ENCODE results near the gene AP1M1. TPM values are rescaled to one million over a fixed set of nuclear protein-coding genes. Genes with fewer than 3 reads are reported as not detected.
A peak's percentile ranks its signal among the peaks of the same experiment; 100 is the strongest.

The AP1M1 gene
- total and polyA plus RNA-seq, 2 of the 4 experiments (the other 2 are of a cell fraction) = 85.1 to 99.1 TPM

GRCh38 chr19:16160943-16161560 is 36.7 kb upstream of the AP1M1 start (continued):
- TF ChIP-seq MXI1 (IDR thresholded peaks at IDR 0.05; ENCODE audit: borderline replicate concordance, low read depth, low read length) = no peak

- Histone ChIP-seq H4K20me1 (ENCODE audit: insufficient read depth, low read length) (no peaks in the 10 kb centered on the region), H3K14ac (replicated peaks; ENCODE audit: low read depth, low read length) (no peak overlapping the region), H3K9ac (ENCODE audit: low read depth, low read length) (no peak overlapping the region), H2AK9ac (replicated peaks; ENCODE audit: low read depth, low read length, poor library complexity) (no peak overlapping the region), H3K18ac (ENCODE audit: low read depth, low read length) (no peak overlapping the region), H3K36me3 (ENCODE audit: control insufficient read depth, insufficient read depth, low read length) (no peaks in the 10 kb centered on the region), H2AFZ (replicated peaks; ENCODE audit: low read length, poor library complexity) (no peak overlapping the region), H3K4me2 (ENCODE audit: low read depth, low read length) (no peak overlapping the region), H3K4me1 (ENCODE audit: control insufficient read depth, insufficient read depth, low read length) (peaks cover 8% of the 10 kb centered on the region), H3K56ac (ENCODE audit: extremely low read depth, insufficient read depth, low read length) (no peak overlapping the region), H3K23ac (ENCODE audit: low read depth, low read length) (no peak overlapping the region), H2AK5ac (ENCODE audit: low read depth, low read length) (0 out of 2 replicates have a peak overlapping the region, but pooled peaks have one; percentile 56), H3K9me1 (ENCODE audit: insufficient read depth, low read length) (peaks cover 8% of the 10 kb centered on the region), H4K8ac (ENCODE audit: low read depth in 2 of 2, low read length in 2 of 2) (no peak overlapping the region), H4K5ac (ENCODE audit: low read depth, low read length) (no peak overlapping the region), H4K91ac (ENCODE audit: insufficient read depth, low read depth, low read length) (no peak overlapping the region), H2BK15ac (ENCODE audit: low read depth, low read length) (no peak overlapping the region), H3K27ac (ENCODE audit: insufficient read depth, low read length) (no peak overlapping the region), H3K79me1 (ENCODE audit: low read depth in 1 of 2, low read length in 2 of 2) (no peaks in the 10 kb centered on the region), H3K4me3 (ENCODE audit: insufficient read depth, low read depth, low read length) (no peak overlapping the region), H3K27me3 (ENCODE audit: control insufficient read depth, insufficient read depth, low read length) (no peaks in the 10 kb centered on the region), H3K9me3 (ENCODE audit: control insufficient read depth, insufficient read depth, low read length) (no peaks in the 10 kb centered on the region), H2BK5ac (ENCODE audit: low read depth, low read length, poor library complexity, severe bottlenecking) (no peak overlapping the region), H2BK120ac (ENCODE audit: low read depth, low read length) (no peak overlapping the region), H2BK20ac (ENCODE audit: low read depth, low read length) (no peak overlapping the region), H3K4ac (ENCODE audit: low read depth, low read length) (no peak overlapping the region)
- dilution Hi-C loops (cut with HindIII; ENCODE audit: low sequenced_read_pairs, unreplicated experiment) = no loop called here
- in situ Hi-C loops (cut with MboI; ENCODE audit: low sequenced_read_pairs) = no loop called here
- TF ChIP-seq NFE2L2 (IDR thresholded peaks at IDR 0.05; ENCODE audit: low read depth, low read length) = no peak
- TF ChIP-seq CTCF (conservative IDR thresholded peaks at IDR 0.05; ENCODE audit: low read depth, low read length) = no peak
- no peak for TF ChIP-seq RCOR1 (IDR thresholded peaks at IDR 0.05; ENCODE audit: insufficient replicate concordance, low read length)
- TF ChIP-seq MAZ (IDR thresholded peaks at IDR 0.05; ENCODE audit: borderline replicate concordance, low read depth, low read length) = no peak
- no TSS peak for BruUV-seq (replicated peaks)
- DNase-seq (peak; percentile 85), ATAC-seq (ENCODE audit: low read depth) (peak; percentile 65)
- POLR2A ChIA-PET (ENCODE audit: unreplicated experiment) = no interaction called here
- intact Hi-C loops (cut with micrococcal nuclease) = no loop called here
- CTCF ChIA-PET = no interaction called here
- WGBS, 2 experiments (ENCODE audit: extremely low coverage in 2 of 2, insufficient read length in 1 of 2) = 0% methylated on average over 1 of the region's 3 CpGs; no CpG with 5 or more reads in 1 of the 2 experiments
Measured at GRCh38 chr19:16161840-16162239, 35.9 kb upstream of the AP1M1 start.

All from IMR-90 (cell line).